MM.1S (cell line): ENCODE measurements around the gene GTF2H2C.
"Not testable (repeated sequence)": the region's sequence is repeated elsewhere in the genome, so short reads cannot be mapped to it uniquely, and the experiment has no call there.

Source experiments
- CTCF ChIP-seq: fragments of 300-600 bp; sonication (generic); IDR thresholded peaks from 2 replicates; pipeline ENCODE4 v1.5.1; 2016; ENCODE audit warnings: antibody characterized with exemption, low read length, mixed read lengths
- EZH2 ChIP-seq: fragments of 300-600 bp; sonication (generic); optimal IDR thresholded peaks from 2 replicates; pipeline ENCODE3; 2017; ENCODE audit warnings: low read depth, mild to moderate bottlenecking, antibody characterized with exemption, low read length, mixed read lengths

- TF ChIP-seq CTCF, EZH2: not testable (repeated sequence)
Observed at GRCh38 chr5:69538735-69539134, 21.3 kb upstream of the GTF2H2C start.
